OCI-LY1 (cell line): ENCODE results near the gene RNU2-1.

Experiments
- EZH2 ChIP-seq: fragments of 200-600 bp; sonication (generic), shearing (Covaris generic); IDR thresholded peaks from 2 replicates; pipeline ENCODE4 v1.8.0; 2017; ENCODE audit warnings: borderline replicate concordance, mixed run types, mild to moderate bottlenecking, antibody characterized with exemption, low read length, moderate library complexity, mixed read lengths
- TF ChIP-seq, protein P1 (sequence below): fragments of 200-600 bp; sonication (generic), shearing (Covaris generic); IDR thresholded peaks from 2 replicates; pipeline ENCODE4 v1.5.1; 2017; ENCODE audit warnings: mild to moderate bottlenecking, antibody characterized with exemption, low read length, moderate library complexity, mixed read lengths

DNA sequence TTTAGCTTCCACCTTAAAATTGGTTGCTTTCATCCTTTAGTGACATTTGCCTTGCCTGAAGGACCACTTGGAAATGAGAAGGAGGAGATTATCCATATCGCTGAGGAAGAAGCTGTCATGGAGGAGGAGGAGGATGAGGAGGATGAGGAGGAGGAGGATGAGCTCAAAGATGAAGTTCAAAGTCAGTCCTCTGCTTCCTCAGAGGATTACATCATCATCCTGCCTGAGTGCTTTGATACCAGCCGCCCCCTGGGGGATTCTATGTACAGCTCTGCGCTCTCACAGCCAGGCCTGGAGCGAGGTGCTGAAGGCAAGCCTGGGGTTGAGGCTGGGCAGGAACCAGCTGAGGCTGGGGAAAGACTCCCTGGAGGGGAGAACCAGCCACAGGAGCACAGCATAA is 33.6 kb downstream of the RNU2-1 start:
- TF ChIP-seq, protein P1, sequence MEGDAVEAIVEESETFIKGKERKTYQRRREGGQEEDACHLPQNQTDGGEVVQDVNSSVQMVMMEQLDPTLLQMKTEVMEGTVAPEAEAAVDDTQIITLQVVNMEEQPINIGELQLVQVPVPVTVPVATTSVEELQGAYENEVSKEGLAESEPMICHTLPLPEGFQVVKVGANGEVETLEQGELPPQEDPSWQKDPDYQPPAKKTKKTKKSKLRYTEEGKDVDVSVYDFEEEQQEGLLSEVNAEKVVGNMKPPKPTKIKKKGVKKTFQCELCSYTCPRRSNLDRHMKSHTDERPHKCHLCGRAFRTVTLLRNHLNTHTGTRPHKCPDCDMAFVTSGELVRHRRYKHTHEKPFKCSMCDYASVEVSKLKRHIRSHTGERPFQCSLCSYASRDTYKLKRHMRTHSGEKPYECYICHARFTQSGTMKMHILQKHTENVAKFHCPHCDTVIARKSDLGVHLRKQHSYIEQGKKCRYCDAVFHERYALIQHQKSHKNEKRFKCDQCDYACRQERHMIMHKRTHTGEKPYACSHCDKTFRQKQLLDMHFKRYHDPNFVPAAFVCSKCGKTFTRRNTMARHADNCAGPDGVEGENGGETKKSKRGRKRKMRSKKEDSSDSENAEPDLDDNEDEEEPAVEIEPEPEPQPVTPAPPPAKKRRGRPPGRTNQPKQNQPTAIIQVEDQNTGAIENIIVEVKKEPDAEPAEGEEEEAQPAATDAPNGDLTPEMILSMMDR = no peak
- TF ChIP-seq EZH2 = no peak
